ENCODE measurements around the gene PCCA.
"Not testable (repeated sequence)": the region's sequence is repeated elsewhere in the genome, so short reads cannot be mapped to it uniquely, and the experiment has no call there.

PCCA gene

DNA sequence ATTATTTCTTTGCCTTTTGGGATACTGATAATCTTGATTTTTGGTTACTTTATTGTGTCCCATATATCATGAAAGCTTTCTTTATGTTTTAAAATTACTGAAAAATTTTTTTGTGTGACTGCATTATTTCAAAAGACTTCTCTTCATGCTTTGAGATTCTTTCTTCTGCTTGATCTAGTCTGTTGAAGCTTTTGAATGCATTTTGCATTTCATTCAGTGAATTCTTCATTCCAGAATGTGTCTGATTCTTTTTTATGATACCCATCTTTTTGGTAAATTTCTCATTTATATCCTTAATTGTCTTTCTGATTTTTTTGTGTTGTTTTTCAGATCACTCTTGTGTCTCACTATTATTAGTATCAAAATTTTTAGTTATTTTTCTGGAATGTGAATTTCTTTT, 289.6 kb downstream of the PCCA start:
- Histone ChIP-seq H4K8ac (ENCODE audit: low read depth, low read length) (no peak overlapping the region), H3K27me3 (ENCODE audit: insufficient read depth, low read length, poor library complexity) (no peaks in the 10 kb centered on the region), H2BK120ac (ENCODE audit: low read depth, low read length) (no peak overlapping the region), H3K4ac (ENCODE audit: low read depth, low read length) (no peak overlapping the region), H3K4me3 (ENCODE audit: low read length) (no peak overlapping the region), H3K9ac (ENCODE audit: low read length) (no peak overlapping the region), H2BK5ac (ENCODE audit: low read length) (no peak overlapping the region), H3K18ac (ENCODE audit: low read length) (no peak overlapping the region), H3K79me2 (ENCODE audit: control insufficient read depth, insufficient read depth, low read length) (no peaks in the 10 kb centered on the region), H3K4me2 (ENCODE audit: low read length) (no peak overlapping the region), H3K23ac (ENCODE audit: low read length) (no peak overlapping the region), H2BK15ac (replicated peaks; ENCODE audit: low read depth) (no peak overlapping the region), H3K56ac (ENCODE audit: low read length) (no peak overlapping the region), H3K79me1 (ENCODE audit: low read length) (no peaks in the 10 kb centered on the region), H2AK5ac (ENCODE audit: low read length) (no peak overlapping the region), H4K5ac (ENCODE audit: low read length) (no peak overlapping the region), H3K36me3 (ENCODE audit: control insufficient read depth, insufficient read depth, low read length) (no peaks in the 10 kb centered on the region), H3K4me1 (ENCODE audit: control insufficient read depth, low read depth, low read length) (no peaks in the 10 kb centered on the region), H3K27ac (ENCODE audit: low read depth, low read length) (no peak overlapping the region)
- DNase-seq = no peak

DNA sequence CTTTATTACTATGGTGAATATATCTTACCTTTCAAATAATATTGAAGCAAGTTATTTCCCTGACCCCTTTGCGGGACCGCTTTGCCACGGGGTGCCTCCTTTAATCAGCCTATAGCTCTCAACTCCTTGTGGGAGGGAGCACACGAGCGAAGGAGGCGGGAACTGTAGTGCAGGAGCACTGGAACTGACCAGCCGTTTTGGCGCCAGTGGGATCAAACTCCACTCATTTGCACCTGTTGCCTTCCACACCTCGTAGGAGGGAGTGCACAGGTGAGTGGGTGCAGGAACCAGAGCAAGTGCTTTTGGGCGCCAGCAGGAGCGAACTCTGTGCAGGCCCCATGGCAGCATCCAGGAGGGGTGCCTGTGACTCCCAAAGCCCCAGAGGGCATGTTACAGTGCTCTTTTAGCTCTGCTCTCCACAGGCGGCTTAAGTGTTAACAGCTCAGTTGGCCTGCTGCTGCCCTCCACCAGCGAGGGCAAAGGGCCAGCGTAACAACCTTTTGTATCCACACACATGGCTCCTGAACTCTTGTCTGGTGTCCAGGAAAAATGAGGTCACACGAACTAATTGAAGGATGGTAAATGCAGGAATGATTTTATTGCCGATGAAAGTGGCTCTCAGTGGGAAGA, 292.8 kb downstream of the PCCA start:
- H2BK5ac ChIP-seq (ENCODE audit: low read length) = no peak overlapping the region
- no peak overlapping the region for H3K4ac ChIP-seq (ENCODE audit: low read depth, low read length)
- no peaks in the 10 kb centered on the region for H3K27me3 ChIP-seq (ENCODE audit: insufficient read depth, low read length, poor library complexity)
- no peak overlapping the region for H3K4me3 ChIP-seq (ENCODE audit: low read length)
- H3K23ac ChIP-seq (ENCODE audit: low read length) = no peak overlapping the region
- no peak overlapping the region for H4K8ac ChIP-seq (ENCODE audit: low read depth, low read length)
- DNase-seq = no peak
- no peak overlapping the region for H2AK5ac ChIP-seq (ENCODE audit: low read length)
- H3K79me2 ChIP-seq (ENCODE audit: control insufficient read depth, insufficient read depth, low read length) = no peaks in the 10 kb centered on the region
- no peak overlapping the region for H2BK120ac ChIP-seq (ENCODE audit: low read depth, low read length)
- H3K36me3 ChIP-seq (ENCODE audit: control insufficient read depth, insufficient read depth, low read length) = no peaks in the 10 kb centered on the region
- no CpG with 5 or more reads among the region's 16 CpGs for WGBS (ENCODE audit: extremely low coverage, insufficient coverage, low lambda C conversion rate)
- no peak overlapping the region for H3K18ac ChIP-seq (ENCODE audit: low read length)
- no peak overlapping the region for H3K27ac ChIP-seq (ENCODE audit: low read depth, low read length)
- H4K5ac ChIP-seq (ENCODE audit: low read length) = no peak overlapping the region
- H2BK15ac ChIP-seq (replicated peaks; ENCODE audit: low read depth) = no peak overlapping the region
- no peaks in the 10 kb centered on the region for H3K79me1 ChIP-seq (ENCODE audit: low read length)
- H3K9ac ChIP-seq (ENCODE audit: low read length) = no peak overlapping the region
- no peak overlapping the region for H3K4me2 ChIP-seq (ENCODE audit: low read length)
- no peaks in the 10 kb centered on the region for H3K4me1 ChIP-seq (ENCODE audit: control insufficient read depth, low read depth, low read length)
- no peak overlapping the region for H3K56ac ChIP-seq (ENCODE audit: low read length)

DNA sequence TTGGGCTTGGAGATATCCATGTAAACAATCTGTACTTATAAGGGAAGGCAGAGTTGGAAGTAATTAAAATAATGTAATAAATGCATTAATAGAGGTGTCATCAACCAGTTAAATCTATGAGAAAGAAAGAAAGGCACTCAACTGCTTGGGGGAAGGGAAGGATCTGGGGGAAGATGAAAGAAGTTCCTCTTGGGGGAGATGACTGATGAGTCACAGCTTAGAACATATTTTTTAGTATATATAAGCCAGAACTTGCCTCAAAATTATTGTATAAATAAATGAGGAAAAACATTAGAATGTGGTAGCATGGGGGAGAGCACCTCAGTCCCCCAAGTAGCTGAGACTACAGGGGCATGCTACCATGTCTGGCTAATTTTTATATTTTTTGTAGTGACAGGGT, 293.9 kb downstream of the PCCA start:
- Histone ChIP-seq H2BK120ac (ENCODE audit: low read depth, low read length) (no peak overlapping the region), H3K4me3 (ENCODE audit: low read length) (no peak overlapping the region), H3K9ac (ENCODE audit: low read length) (no peak overlapping the region), H2AK5ac (ENCODE audit: low read length) (no peak overlapping the region), H3K79me2 (ENCODE audit: control insufficient read depth, insufficient read depth, low read length) (no peaks in the 10 kb centered on the region), H3K27me3 (ENCODE audit: insufficient read depth, low read length, poor library complexity) (no peaks in the 10 kb centered on the region), H3K36me3 (ENCODE audit: control insufficient read depth, insufficient read depth, low read length) (no peaks in the 10 kb centered on the region), H3K27ac (ENCODE audit: low read depth, low read length) (no peak overlapping the region), H3K56ac (ENCODE audit: low read length) (no peak overlapping the region), H3K4me2 (ENCODE audit: low read length) (no peak overlapping the region), H3K4ac (ENCODE audit: low read depth, low read length) (no peak overlapping the region), H3K4me1 (ENCODE audit: control insufficient read depth, low read depth, low read length) (no peaks in the 10 kb centered on the region), H3K23ac (ENCODE audit: low read length) (no peak overlapping the region), H4K5ac (ENCODE audit: low read length) (no peak overlapping the region), H3K18ac (ENCODE audit: low read length) (no peak overlapping the region), H3K79me1 (ENCODE audit: low read length) (no peaks in the 10 kb centered on the region), H2BK15ac (replicated peaks; ENCODE audit: low read depth) (no peak overlapping the region), H2BK5ac (ENCODE audit: low read length) (no peak overlapping the region), H4K8ac (ENCODE audit: low read depth, low read length) (no peak overlapping the region)
- no peak for DNase-seq

DNA sequence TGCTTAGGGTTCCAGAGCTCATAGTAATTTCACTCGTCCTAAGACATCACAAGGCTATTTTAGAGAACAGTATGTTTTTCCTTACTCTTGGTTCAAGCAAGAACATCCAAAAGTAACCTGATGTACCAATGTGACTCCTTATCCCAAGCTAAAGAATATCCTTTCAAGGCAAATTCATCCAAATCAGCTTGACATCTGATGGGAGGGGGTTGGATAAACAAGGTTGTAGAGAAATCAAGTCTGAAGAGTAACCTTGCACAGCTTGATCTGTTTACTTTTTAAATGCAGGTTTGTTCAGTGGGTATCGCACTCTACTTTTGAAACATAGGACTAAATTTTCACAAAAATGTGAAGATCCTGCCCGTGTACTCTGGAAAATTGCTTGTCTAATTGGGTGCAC, 298.5 kb downstream of the PCCA start:
- Histone ChIP-seq H2BK120ac (ENCODE audit: low read depth, low read length) (no peak overlapping the region), H4K5ac (ENCODE audit: low read length) (no peak overlapping the region)
- no CpG with 5 or more reads among the region's 3 CpGs for WGBS (ENCODE audit: extremely low coverage, insufficient coverage, low lambda C conversion rate)

DNA sequence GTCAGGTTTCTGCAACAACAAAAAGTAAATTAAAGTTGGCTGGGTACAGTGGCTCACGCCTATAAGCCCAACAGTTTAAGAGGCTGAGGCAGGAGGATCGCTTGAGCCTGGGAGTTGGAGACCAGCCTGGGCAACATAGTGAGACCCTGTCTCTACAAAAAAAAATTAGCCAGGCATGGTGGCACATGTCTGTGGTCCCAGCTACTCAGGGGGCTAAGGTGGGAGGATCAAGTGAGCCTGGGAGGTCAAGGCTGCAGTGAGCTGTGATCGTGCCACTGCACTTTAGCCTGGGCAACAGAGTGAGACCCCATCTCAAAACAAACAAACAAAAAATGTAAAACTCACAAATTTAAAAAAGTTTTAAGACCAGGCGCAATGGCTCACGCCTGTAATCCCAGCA, 299.3 kb downstream of the PCCA start:
- not testable (repeated sequence) for H3K4me2 ChIP-seq (ENCODE audit: low read length); H4K5ac ChIP-seq (ENCODE audit: low read length); H3K27me3 ChIP-seq (ENCODE audit: insufficient read depth, low read length, poor library complexity); H2BK5ac ChIP-seq (ENCODE audit: low read length); H3K36me3 ChIP-seq (ENCODE audit: control insufficient read depth, insufficient read depth, low read length); DNase-seq; H3K56ac ChIP-seq (ENCODE audit: low read length); H2BK15ac ChIP-seq (replicated peaks; ENCODE audit: low read depth); H3K79me1 ChIP-seq (ENCODE audit: low read length); H3K4ac ChIP-seq (ENCODE audit: low read depth, low read length); H2BK120ac ChIP-seq (ENCODE audit: low read depth, low read length); H3K4me3 ChIP-seq (ENCODE audit: low read length); H3K79me2 ChIP-seq (ENCODE audit: control insufficient read depth, insufficient read depth, low read length); H2AK5ac ChIP-seq (ENCODE audit: low read length); H3K23ac ChIP-seq (ENCODE audit: low read length); H3K9ac ChIP-seq (ENCODE audit: low read length); H4K8ac ChIP-seq (ENCODE audit: low read depth, low read length); H3K27ac ChIP-seq (ENCODE audit: low read depth, low read length); H3K18ac ChIP-seq (ENCODE audit: low read length); H3K4me1 ChIP-seq (ENCODE audit: control insufficient read depth, low read depth, low read length)
- WGBS (ENCODE audit: extremely low coverage, insufficient coverage, low lambda C conversion rate) = no CpG with 5 or more reads among the region's 5 CpGs

More for the DNA sequence above, 298.5 kb downstream of the PCCA start:
- no peaks in the 10 kb centered on the region for H3K4me1 ChIP-seq (ENCODE audit: control insufficient read depth, low read depth, low read length)
- H3K4me2 ChIP-seq (ENCODE audit: low read length) = no peak overlapping the region
- no peak overlapping the region for H3K9ac ChIP-seq (ENCODE audit: low read length)
- H3K4me3 ChIP-seq (ENCODE audit: low read length) = no peak overlapping the region
- H3K56ac ChIP-seq (ENCODE audit: low read length) = no peak overlapping the region
- no peak overlapping the region for H3K23ac ChIP-seq (ENCODE audit: low read length)
- no peak for DNase-seq
- no peak overlapping the region for H4K8ac ChIP-seq (ENCODE audit: low read depth, low read length)
- no peaks in the 10 kb centered on the region for H3K27me3 ChIP-seq (ENCODE audit: insufficient read depth, low read length, poor library complexity)
- H3K79me2 ChIP-seq (ENCODE audit: control insufficient read depth, insufficient read depth, low read length) = no peaks in the 10 kb centered on the region
- no peak overlapping the region for H3K27ac ChIP-seq (ENCODE audit: low read depth, low read length)
- no peaks in the 10 kb centered on the region for H3K79me1 ChIP-seq (ENCODE audit: low read length)
- no peak overlapping the region for H2BK15ac ChIP-seq (replicated peaks; ENCODE audit: low read depth)
- H3K18ac ChIP-seq (ENCODE audit: low read length) = no peak overlapping the region
- H3K4ac ChIP-seq (ENCODE audit: low read depth, low read length) = no peak overlapping the region
- no peak overlapping the region for H2AK5ac ChIP-seq (ENCODE audit: low read length)
- no peaks in the 10 kb centered on the region for H3K36me3 ChIP-seq (ENCODE audit: control insufficient read depth, insufficient read depth, low read length)
- no peak overlapping the region for H2BK5ac ChIP-seq (ENCODE audit: low read length)

DNA sequence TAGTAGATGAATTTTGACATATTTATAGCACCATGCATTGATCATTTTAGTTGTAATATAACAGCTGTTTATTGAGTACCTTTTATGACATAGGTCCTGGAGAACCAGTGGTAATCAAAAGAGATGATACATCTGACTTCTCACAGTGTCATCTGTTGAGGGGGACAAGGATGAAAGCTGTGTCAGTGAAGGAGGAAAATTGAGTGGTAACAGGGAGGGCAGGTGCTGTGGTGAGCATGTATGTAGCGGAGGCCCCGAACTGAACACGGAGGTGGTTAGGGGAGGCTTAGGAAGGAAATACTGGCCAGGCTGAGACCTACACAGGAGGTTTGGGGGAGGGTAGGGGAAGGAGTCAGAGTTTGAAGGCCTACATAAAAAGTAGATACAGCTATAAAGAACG, 300.0 kb downstream of the PCCA start:
- Histone ChIP-seq H3K79me2 (ENCODE audit: control insufficient read depth, insufficient read depth, low read length) (no peaks in the 10 kb centered on the region), H2BK120ac (ENCODE audit: low read depth, low read length) (no peak overlapping the region), H3K4me2 (ENCODE audit: low read length) (no peak overlapping the region), H3K27me3 (ENCODE audit: insufficient read depth, low read length, poor library complexity) (no peaks in the 10 kb centered on the region), H3K79me1 (ENCODE audit: low read length) (no peaks in the 10 kb centered on the region), H3K4me1 (ENCODE audit: control insufficient read depth, low read depth, low read length) (no peaks in the 10 kb centered on the region), H4K8ac (ENCODE audit: low read depth, low read length) (no peak overlapping the region), H2AK5ac (ENCODE audit: low read length) (no peak overlapping the region), H2BK15ac (replicated peaks; ENCODE audit: low read depth) (no peak overlapping the region), H3K18ac (ENCODE audit: low read length) (no peak overlapping the region), H3K9ac (ENCODE audit: low read length) (no peak overlapping the region), H3K56ac (ENCODE audit: low read length) (no peak overlapping the region), H3K4ac (ENCODE audit: low read depth, low read length) (no peak overlapping the region), H3K27ac (ENCODE audit: low read depth, low read length) (no peak overlapping the region), H3K36me3 (ENCODE audit: control insufficient read depth, insufficient read depth, low read length) (no peaks in the 10 kb centered on the region), H4K5ac (ENCODE audit: low read length) (no peak overlapping the region), H3K23ac (ENCODE audit: low read length) (no peak overlapping the region), H3K4me3 (ENCODE audit: low read length) (no peak overlapping the region), H2BK5ac (ENCODE audit: low read length) (no peak overlapping the region)
- WGBS (ENCODE audit: extremely low coverage, insufficient coverage, low lambda C conversion rate) = no CpG with 5 or more reads among the region's 4 CpGs
- DNase-seq = no peak

All from mesendoderm (in vitro differentiated cells).